SK-N-SH (cell line): Measurements from ENCODE around the gene RARA. TPM values are rescaled to one million over a fixed set of nuclear protein-coding genes. Genes with fewer than 3 reads are reported as not detected.
"Not testable (repeated sequence)": the region's sequence is repeated elsewhere in the genome, so short reads cannot be mapped to it uniquely, and the experiment has no call there.

Experiments
- CTCF ChIA-PET: fragments of 300-600, 350-600 bp; formaldehyde crosslinking; extraction: SDS; loops from one replicate; lab custom pipeline; 2021; lab: Yijun Ruan, JAX
- POLR2A ChIA-PET: fragments of 350-600 bp; sonication (Branson Sonifier 250); formaldehyde crosslinking; extraction: SDS; loops from one replicate; lab custom pipeline; 2020; ENCODE audit warnings: antibody characterized with exemption, inconsistent platforms; lab: Yijun Ruan, JAX
- DNase-seq: peaks from one replicate; pipeline ENCODE4 v3.0.0; 2012
- H2AFZ ChIP-seq: fragments of 200-600 bp; sonication (generic); 2 replicates; pipeline ENCODE4 v1.8.1; 2016; ENCODE audit warnings: antibody characterized with exemption, mild to moderate bottlenecking, low read depth
- H3F3A ChIP-seq: fragments of 200-600 bp; sonication (generic); replicated peaks from 2 replicates; pipeline ENCODE3; 2016; ENCODE audit warnings: antibody characterized with exemption, mild to moderate bottlenecking; ENCODE audit not compliant: insufficient read depth
- H3K27ac ChIP-seq, 2 experiments: fragments of 200-500 bp in 1 of 2; fragments of 200-600 bp in 1 of 2; sonication (Bioruptor generic) in 1 of 2; sonication (generic), shearing (Covaris generic) in 1 of 2; 2 replicates each; pipeline versions ENCODE4 v1.5.1 to v1.6.1; 2014 to 2016; ENCODE audit warnings: low read depth in 2 of 2, inconsistent platforms in 1 of 2, low read length in 1 of 2, mild to moderate bottlenecking in 1 of 2, mixed read lengths in 1 of 2
- H3K27me3 ChIP-seq: fragments of 200-600 bp; sonication (generic), shearing (Covaris generic); 2 replicates; pipeline ENCODE4 v1.6.1; 2016; ENCODE audit warnings: mixed run types; ENCODE audit not compliant: insufficient read depth
- H3K36me3 ChIP-seq, 2 experiments: fragments of 200-500 bp in 1 of 2; fragments of 200-600 bp in 1 of 2; sonication (Bioruptor generic) in 1 of 2; sonication (generic) in 1 of 2; replicated peaks in 1 of 2; 2 replicates each; pipeline versions ENCODE3 to v1.5.1; 2014 to 2016; ENCODE audit warnings: low read length in 1 of 2, mild to moderate bottlenecking in 1 of 2; ENCODE audit not compliant: insufficient read depth in 2 of 2, control insufficient read depth in 1 of 2
- H3K4me1 ChIP-seq, 2 experiments: fragments of 200-500 bp in 1 of 2; fragments of 200-600 bp in 1 of 2; sonication (Bioruptor generic) in 1 of 2; sonication (generic), shearing (Covaris generic) in 1 of 2; 2 replicates each; pipeline versions ENCODE4 v1.5.1 to v1.6.1; 2014 to 2016; ENCODE audit warnings: low read depth in 1 of 2, low read length in 1 of 2, mixed run types in 1 of 2; ENCODE audit not compliant: insufficient read depth in 2 of 2, control insufficient read depth in 1 of 2
- H3K4me2 ChIP-seq: fragments of 200-600 bp; sonication (generic), shearing (Covaris generic); 2 replicates; pipeline ENCODE4 v1.6.1; 2017; ENCODE audit warnings: mixed run types
- H3K4me3 ChIP-seq, 2 experiments: fragments of 200-500 bp in 1 of 2; fragments of 200-600 bp in 1 of 2; sonication (Bioruptor generic) in 1 of 2; sonication (generic), shearing (Covaris generic) in 1 of 2; 2 replicates each; pipeline versions ENCODE4 v1.5.1 to v1.8.1; 2014 to 2016; ENCODE audit warnings: low read depth in 2 of 2, inconsistent platforms in 1 of 2, low read length in 1 of 2, mild to moderate bottlenecking in 1 of 2, mixed read lengths in 1 of 2, moderate library complexity in 1 of 2
- H3K79me2 ChIP-seq: fragments of 200-600 bp; sonication (generic); 2 replicates; pipeline ENCODE4 v1.8.1; 2017; ENCODE audit warnings: mild to moderate bottlenecking; ENCODE audit not compliant: insufficient read depth
- H3K9ac ChIP-seq: fragments of 200-600 bp; sonication (generic); 2 replicates; pipeline ENCODE4 v1.6.1; 2017; ENCODE audit warnings: mixed run types
- H3K9me2 ChIP-seq: fragments of 200-600 bp; sonication (generic); 2 replicates; pipeline ENCODE4 v1.6.1; 2017; ENCODE audit warnings: mixed run types
- H3K9me3 ChIP-seq: fragments of 200-600 bp; sonication (generic); 2 replicates; pipeline ENCODE4 v1.6.1; 2017; ENCODE audit warnings: mixed run types, mild to moderate bottlenecking, moderate library complexity
- H4K20me1 ChIP-seq: fragments of 200-600 bp; sonication (generic); 2 replicates; pipeline ENCODE4 v1.6.1; 2017; ENCODE audit warnings: mild to moderate bottlenecking, mixed run types; ENCODE audit not compliant: insufficient read depth
- RXRA ChIP-seq: IDR thresholded peaks from 2 replicates; pipeline ENCODE4 v1.4.0; 2012; ENCODE audit warnings: low read depth, mild to moderate bottlenecking, borderline replicate concordance
- TCF12 ChIP-seq: IDR thresholded peaks from 2 replicates; pipeline ENCODE4 v1.4.0; 2012
- USF1 ChIP-seq: IDR thresholded peaks from 2 replicates; pipeline ENCODE4 v1.4.0; 2012; ENCODE audit warnings: low read depth, borderline replicate concordance
- WGBS: methylation state at CpG from one replicate; pipeline ENCODE4 v1.1.6; 2017; ENCODE audit warnings: low lambda C conversion rate; 5-methylcytosine and 5-hydroxymethylcytosine counted together
- polyA plus RNA-seq, 3 experiments: library from polyadenylated mRNA; depleted of rRNA; stranded (reverse); fragments of >200 nt; gene quantifications; 2 replicates each; pipeline ENCODE4 v1.2.3, GENCODE V29; 2012
- TF ChIP-seq, protein P1 (sequence below): IDR thresholded peaks from 2 replicates; pipeline ENCODE4; 2012
- TF ChIP-seq, protein P2 (sequence below): IDR thresholded peaks from 2 replicates; pipeline ENCODE4 v1.4.0; 2012; ENCODE audit warnings: low read depth

RARA gene
- polyA plus RNA-seq, 1 of the 3 experiments (the other 2 are of a cell fraction) = 13.3 TPM

- TF ChIP-seq, protein P1, sequence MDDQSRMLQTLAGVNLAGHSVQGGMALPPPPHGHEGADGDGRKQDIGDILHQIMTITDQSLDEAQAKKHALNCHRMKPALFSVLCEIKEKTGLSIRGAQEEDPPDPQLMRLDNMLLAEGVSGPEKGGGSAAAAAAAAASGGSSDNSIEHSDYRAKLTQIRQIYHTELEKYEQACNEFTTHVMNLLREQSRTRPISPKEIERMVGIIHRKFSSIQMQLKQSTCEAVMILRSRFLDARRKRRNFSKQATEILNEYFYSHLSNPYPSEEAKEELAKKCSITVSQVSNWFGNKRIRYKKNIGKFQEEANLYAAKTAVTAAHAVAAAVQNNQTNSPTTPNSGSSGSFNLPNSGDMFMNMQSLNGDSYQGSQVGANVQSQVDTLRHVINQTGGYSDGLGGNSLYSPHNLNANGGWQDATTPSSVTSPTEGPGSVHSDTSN = no peak
- TF ChIP-seq USF1 = no peak
- TF ChIP-seq, all 33 proteins: peak for 0
These were observed 57.3 kb downstream of the RARA start (continued) for GRCh38 chr17:40366076-40366860.

DNA sequence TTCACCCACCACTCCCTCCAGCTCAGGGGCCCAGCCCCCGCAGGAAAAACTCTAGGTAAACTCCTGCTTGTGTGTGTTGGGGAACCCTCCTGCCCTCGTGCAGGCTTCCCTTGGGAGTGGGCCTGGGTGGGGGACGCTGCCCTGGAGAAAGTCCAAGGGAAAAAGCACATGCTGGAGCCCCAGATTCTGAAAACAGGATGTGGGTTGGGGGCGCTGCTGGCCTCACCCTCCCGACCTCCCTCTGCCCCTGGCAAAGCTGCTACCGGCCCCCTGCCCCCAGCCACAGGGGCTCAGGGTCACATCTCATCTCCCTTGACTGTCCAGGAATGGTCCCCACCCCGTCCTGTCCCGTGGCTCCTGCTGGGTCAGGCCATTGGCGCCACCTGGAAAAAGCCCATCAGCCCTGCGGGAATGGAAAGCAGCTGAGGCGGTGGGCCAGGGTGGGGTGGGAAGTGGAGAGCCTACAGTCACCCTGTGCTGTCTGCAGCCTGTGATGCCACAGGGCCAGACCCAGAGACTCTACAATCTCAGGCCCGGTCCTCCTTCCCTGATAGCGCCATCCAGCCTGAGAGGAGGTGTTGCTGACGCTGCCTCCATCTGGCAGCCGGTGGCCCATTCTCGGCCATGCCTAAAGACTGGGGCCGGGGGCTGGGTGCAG is 58.0 kb downstream of the RARA start:
- no peaks in the 10 kb centered on the region for H3F3A ChIP-seq
- H3K79me2 ChIP-seq = no peaks in the 10 kb centered on the region
- no peak overlapping the region for H2AFZ ChIP-seq
- no peak for DNase-seq
- no peaks in the 10 kb centered on the region for H4K20me1 ChIP-seq
- H3K36me3 ChIP-seq = no peaks in the 10 kb centered on the region
- H3K9me2 ChIP-seq = no peaks in the 10 kb centered on the region
- peaks cover 0 to 15% of the 10 kb centered on the region in 2 experiments; a peak in 1 of 4 replicates for H3K4me1 ChIP-seq
- H3K27me3 ChIP-seq = no peaks in the 10 kb centered on the region
- POLR2A ChIA-PET = no interaction called here
- H3K4me3 ChIP-seq = no peak overlapping the region
- CTCF ChIA-PET = interaction anchor here (0.9 to 57.6 kb wide), 8 partner anchors 9 to 191 kb away, joined by 3 to 1706 read pairs (median 17); partner anchors contain the start of genes CCR7, CDC6 and RARA
- H3K9me3 ChIP-seq = no peaks in the 10 kb centered on the region
- H3K9ac ChIP-seq = no peak overlapping the region
- H3K4me2 ChIP-seq = no peak overlapping the region
- H3K27ac ChIP-seq = no peak overlapping the region
- no peak for TF ChIP-seq RXRA
- TF ChIP-seq, protein P2, sequence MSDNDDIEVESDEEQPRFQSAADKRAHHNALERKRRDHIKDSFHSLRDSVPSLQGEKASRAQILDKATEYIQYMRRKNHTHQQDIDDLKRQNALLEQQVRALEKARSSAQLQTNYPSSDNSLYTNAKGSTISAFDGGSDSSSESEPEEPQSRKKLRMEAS = no peak
- TF ChIP-seq, protein P1 = no peak
- no peak for TF ChIP-seq TCF12
- 84% methylated on average over 4 of the region's 17 CpGs for WGBS

GRCh38 chr17:40367728-40368127 is 58.7 kb downstream of the RARA start:
- H3K9me2 ChIP-seq, H2AFZ ChIP-seq, DNase-seq, H3K36me3 ChIP-seq, H3K4me3 ChIP-seq, H3K4me2 ChIP-seq, H4K20me1 ChIP-seq, H3K9me3 ChIP-seq, H3K9ac ChIP-seq, H3K4me1 ChIP-seq, H3K27me3 ChIP-seq, H3K79me2 ChIP-seq, H3K27ac ChIP-seq, POLR2A ChIA-PET, H3F3A ChIP-seq: not testable (repeated sequence)
- CTCF ChIA-PET = interaction anchor here (0.9 to 17.4 kb wide), 5 partner anchors 10 to 169 kb away, joined by 3 to 261 read pairs (median 4); no protein-coding TSS in a partner anchor
- WGBS = 94% methylated on average over 9 of the region's 9 CpGs
